ENCODE measurements around the gene ANKUB1.

The ANKUB1 gene

GRCh38 chr3:149752788-149753136, 39.6 kb downstream of the ANKUB1 start:
- DNase-seq: no peak

GRCh38 chr3:149752051-149752787, 40.1 kb downstream of the ANKUB1 start, which contains the start of gene COMMD2:
COMMD2 (minus strand) TSS chr3:149752489; CDS start chr3:149752444, 45 bp downstream.
- peak; percentile 79 to 84 for DNase-seq

- DNase-seq: no peak
Measured at GRCh38 chr3:149751551-149751950, 40.8 kb downstream of the ANKUB1 start.

GRCh38 chr3:149744606-149745005, 47.7 kb downstream of the ANKUB1 start:
- no peak for DNase-seq

GRCh38 chr3:149744151-149744550, 48.2 kb downstream of the ANKUB1 start:
- DNase-seq: no peak

GRCh38 chr3:149739396-149739795, 53.0 kb downstream of the ANKUB1 start:
- DNase-seq: no peak

- DNase-seq: no peak
Measured at GRCh38 chr3:149738876-149739275, 53.5 kb downstream of the ANKUB1 start.

GRCh38 chr3:149736953-149737205, 55.5 kb downstream of the ANKUB1 start:
- no peak for DNase-seq

GRCh38 chr3:149736175-149736952, 56.0 kb downstream of the ANKUB1 start:
- DNase-seq: no peak

GRCh38 chr3:149732234-149732633, 60.1 kb downstream of the ANKUB1 start:
- no peak for DNase-seq

GRCh38 chr3:149727656-149728055, 64.7 kb downstream of the ANKUB1 start:
- DNase-seq: no peak

GRCh38 chr3:149726716-149727407, 65.5 kb downstream of the ANKUB1 start:
- peak in 1 of 2 experiments; percentile 10 for DNase-seq

GRCh38 chr3:149723781-149724180, 68.6 kb downstream of the ANKUB1 start:
- no peak for DNase-seq

- DNase-seq: no peak
Measured at GRCh38 chr3:149720918-149721317, 71.4 kb downstream of the ANKUB1 start.

GRCh38 chr3:149717391-149718056, 74.8 kb downstream of the ANKUB1 start:
- DNase-seq: peak in 1 of 2 experiments; percentile 35

- DNase-seq: no peak
Measured at GRCh38 chr3:149716984-149717383, 75.4 kb downstream of the ANKUB1 start.

- DNase-seq: no peak
Measured at GRCh38 chr3:149715247-149715646, 77.1 kb downstream of the ANKUB1 start.

GRCh38 chr3:149713730-149714654, 78.4 kb downstream of the ANKUB1 start:
- DNase-seq: no peak
